Lower leg skin (tissue), 3 donors: ENCODE results near the gene PRRX2.

ENCODE experiments used
- POLR2A ChIP-seq, 2 donors: fragments of 450-650 bp; IDR thresholded peaks; one replicate each; pipeline ENCODE4 v1.6.1; 2016 to 2017; ENCODE audit warnings: antibody characterized with exemption in 2 of 2, mild to moderate bottlenecking in 1 of 2, moderate library complexity in 1 of 2
- TF ChIP-seq, protein P1 (sequence below), 3 donors: fragments of 450-650 bp; IDR thresholded peaks; one replicate each; pipeline ENCODE4 v1.5.1; 2016; ENCODE audit warnings: antibody characterized with exemption in 3 of 3, mild to moderate bottlenecking in 3 of 3, moderate library complexity in 2 of 3

DNA sequence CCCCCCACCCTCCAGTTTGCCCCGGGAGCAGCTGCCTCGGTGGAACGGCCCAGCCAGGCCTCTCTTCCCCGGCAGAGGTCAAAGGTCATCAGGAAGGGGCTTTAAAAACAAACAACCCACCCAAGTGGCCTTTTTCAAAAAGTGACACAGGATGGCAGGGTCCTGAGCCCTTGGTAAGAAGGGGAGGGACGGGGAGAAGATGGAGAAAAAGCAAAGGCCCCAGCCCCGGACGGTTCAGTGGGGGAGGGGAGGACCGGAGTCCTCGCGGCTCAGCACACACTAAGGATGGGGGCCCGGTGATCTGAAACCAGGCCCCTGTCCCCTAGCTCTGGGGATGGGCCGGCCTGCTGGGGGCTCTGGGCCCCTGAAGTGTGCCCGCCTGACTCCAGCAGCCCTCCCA is 1.1 kb downstream of the PRRX2 start:
- TF ChIP-seq, protein P1, sequence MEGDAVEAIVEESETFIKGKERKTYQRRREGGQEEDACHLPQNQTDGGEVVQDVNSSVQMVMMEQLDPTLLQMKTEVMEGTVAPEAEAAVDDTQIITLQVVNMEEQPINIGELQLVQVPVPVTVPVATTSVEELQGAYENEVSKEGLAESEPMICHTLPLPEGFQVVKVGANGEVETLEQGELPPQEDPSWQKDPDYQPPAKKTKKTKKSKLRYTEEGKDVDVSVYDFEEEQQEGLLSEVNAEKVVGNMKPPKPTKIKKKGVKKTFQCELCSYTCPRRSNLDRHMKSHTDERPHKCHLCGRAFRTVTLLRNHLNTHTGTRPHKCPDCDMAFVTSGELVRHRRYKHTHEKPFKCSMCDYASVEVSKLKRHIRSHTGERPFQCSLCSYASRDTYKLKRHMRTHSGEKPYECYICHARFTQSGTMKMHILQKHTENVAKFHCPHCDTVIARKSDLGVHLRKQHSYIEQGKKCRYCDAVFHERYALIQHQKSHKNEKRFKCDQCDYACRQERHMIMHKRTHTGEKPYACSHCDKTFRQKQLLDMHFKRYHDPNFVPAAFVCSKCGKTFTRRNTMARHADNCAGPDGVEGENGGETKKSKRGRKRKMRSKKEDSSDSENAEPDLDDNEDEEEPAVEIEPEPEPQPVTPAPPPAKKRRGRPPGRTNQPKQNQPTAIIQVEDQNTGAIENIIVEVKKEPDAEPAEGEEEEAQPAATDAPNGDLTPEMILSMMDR (IDR thresholded peaks at IDR 0.05), result no peak
- no peak for TF ChIP-seq POLR2A (IDR thresholded peaks at IDR 0.05)
